GM18517 (cell line): Measurements from ENCODE around the gene PITPNC1.
"Not testable (repeated sequence)": the region's sequence is repeated elsewhere in the genome, so short reads cannot be mapped to it uniquely, and the experiment has no call there.

Source experiments
- ATAC-seq: cut with Tn5 transposase; IDR thresholded peaks from one replicate; pipeline ENCODE4 v1.9.1; 2021; ENCODE audit warnings: mild to moderate bottlenecking, moderate library complexity; ENCODE audit not compliant: unreplicated experiment

PITPNC1 gene

DNA sequence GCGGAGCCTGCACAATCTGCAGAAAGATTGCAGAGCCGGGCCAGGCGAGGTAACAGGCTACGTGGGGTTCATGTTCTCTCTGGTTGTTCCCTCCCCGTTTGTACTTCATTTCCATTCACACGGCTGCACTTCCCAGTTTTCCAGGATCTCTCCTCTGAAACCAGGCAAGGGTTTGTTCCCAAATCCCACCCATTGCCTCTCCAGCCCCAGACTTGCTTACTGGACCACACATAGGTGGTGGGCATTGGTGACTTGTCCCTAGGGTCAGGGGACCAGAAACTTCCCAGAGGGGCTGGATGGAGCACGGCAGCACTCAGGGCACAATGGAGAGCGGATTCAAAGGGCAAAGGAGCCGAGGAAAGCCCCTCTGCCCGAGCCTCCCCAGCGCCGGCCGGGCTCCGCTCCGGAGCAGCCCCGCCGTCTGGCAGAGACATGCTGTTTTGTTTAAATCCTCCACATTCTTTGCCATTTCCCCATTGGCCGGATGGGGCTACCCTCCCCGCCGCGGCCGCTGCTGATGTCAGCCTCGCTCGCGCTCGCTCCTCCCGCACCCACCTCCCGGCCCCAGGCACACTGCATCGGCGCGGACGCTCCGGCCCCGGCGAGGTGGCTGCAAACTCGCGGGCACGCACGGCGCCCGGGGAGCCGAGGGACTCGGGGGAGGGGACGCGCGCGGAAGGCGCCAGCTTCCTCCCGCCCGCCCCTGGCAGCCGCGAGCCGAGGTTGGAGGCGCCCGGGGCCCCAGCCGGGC lies at the start of gene PITPNC1:
PITPNC1 (plus strand) TSS at position 545 of the 751 bp plus-strand sequence.
- ATAC-seq, result peak; percentile 68

DNA sequence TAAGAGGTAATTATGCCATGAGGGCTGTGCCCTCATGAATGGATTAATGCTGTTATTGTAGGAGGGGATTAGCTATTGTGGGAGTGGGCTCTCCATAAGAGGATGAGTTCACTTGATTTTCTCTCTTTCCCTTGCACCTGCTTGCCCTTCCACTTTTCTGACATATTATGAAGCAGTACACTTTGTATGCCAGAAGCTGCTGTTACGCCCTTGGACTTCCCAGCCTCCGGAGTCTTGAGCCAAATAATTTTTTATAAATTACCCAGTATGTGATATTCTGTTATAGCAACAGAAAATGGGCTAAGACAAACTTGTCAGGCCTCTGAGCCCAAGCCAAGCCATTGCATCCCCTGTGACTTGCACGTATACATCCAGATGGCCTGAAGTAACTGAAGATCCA lies 49.1 kb upstream of the PITPNC1 start:
- ATAC-seq, result no peak

DNA sequence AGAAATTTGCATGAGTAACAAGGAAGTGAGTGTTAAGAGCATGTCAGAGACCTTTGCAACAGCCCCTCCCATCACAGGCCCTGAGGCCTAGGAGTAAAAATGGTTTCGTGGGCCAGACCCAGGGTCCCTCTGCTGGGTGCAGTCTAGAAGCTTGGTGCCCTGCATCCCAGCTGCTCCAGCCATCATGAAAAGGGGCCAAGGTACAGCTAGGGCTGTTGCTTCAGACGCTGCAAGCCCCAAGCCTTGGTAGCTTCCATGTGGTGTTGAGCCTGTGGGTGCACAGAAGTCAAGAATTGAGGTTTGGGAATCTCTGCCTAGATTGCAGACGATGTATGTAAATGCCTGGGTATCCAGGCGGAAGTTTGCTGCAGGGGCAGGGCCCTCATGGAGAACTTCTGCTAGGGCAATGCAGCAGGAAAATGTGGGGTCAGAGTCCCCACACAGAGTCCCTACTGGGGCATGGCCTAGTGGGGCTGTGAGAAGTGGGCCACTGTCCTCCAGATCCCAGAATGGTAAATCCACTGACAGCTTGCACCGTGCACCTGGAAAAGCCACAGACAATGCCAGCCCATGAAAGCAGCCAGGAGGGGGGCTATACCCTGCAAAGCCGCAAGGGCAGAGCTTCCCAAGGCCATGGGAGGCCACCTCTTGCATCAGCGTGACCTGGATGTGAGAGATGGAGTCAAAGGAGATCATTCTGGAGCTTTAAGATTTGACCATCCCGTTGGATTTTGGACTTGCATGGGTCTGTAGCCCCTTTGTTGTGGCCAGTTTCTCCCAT lies 45.5 kb upstream of the PITPNC1 start:
- not testable (repeated sequence) for ATAC-seq

DNA sequence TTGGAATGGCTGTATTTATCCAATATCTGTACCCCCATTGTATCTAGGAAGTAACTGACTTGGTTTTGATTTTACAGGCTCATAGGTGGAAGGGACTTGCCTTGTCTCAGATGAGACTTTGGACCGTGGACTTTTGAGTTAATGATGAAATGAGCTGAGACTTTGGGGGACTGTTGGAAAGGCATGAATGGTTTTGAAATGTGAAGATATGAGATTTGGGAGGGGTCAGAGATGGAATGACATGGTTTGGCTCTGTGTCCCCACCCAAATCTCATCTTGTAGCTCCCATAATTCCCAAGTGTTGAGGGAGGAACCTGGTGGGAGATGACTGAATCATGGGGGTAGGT lies 44.9 kb upstream of the PITPNC1 start:
- not testable (repeated sequence) for ATAC-seq

DNA sequence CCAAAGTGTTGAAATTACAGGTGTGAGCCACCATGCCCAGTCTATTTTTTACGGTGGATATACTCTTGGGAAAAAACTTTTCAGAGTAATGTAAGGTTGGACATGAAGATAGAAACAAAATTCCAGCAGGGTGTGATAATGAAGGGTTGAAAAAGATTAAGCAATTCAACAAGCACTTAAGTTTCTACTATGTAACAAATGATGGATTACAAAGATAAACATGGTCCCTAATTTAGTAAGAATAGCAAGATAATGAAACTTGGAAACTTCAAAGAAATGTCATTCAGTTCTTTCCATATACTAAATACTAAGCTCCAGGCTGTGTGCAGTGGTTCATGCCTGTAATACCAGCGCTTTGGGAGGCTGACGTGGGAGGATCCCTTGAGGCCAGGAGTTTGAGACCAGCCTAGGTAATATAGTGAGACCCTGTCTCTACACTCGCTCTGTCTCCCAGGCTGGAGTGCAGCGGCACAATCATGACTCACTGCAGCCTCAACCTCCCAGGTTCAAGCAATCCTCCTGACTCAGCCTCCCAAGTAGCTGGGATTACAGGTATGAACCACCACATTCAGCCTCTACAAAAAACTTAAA lies 41.7 kb upstream of the PITPNC1 start:
- ATAC-seq, result no peak

DNA sequence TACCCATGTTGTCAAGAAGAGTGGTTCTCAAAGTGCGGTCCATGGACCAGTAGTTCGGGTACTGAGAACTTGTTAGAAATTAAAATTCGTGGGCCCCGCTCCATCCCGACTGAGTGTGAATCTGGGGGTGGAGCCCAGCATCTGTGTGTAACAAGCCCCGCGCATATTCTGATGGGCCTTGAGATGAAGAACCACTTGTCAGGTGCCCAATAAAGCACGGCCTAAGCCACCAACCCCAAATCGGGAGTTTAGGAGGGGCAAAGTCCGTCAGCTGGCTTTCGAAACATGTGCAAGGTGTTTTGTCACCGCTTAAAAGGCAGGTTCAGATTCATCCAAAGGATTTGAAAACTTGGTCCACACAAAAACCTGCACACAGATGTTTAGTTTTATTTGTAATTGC lies 40.2 kb upstream of the PITPNC1 start:
- no peak for ATAC-seq

DNA sequence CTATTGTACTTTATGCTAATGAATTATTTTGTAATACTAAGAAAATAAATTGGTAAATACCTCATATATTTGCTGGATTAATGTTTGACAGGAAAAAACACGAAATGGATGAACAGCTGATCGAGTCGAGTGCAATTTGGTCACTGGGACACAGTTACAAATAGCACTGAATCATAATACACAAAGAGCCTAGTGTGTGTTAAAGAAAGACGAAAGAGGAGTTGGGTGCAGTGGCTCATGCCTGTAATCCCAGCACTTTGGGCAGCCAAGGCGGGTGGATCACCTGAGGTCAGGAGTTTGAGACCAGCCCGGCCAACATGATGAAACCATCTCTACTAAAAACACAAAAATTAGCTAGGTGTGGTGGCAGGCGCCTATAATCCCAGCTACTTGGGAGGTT lies 38.7 kb upstream of the PITPNC1 start:
- ATAC-seq, result not testable (repeated sequence)

DNA sequence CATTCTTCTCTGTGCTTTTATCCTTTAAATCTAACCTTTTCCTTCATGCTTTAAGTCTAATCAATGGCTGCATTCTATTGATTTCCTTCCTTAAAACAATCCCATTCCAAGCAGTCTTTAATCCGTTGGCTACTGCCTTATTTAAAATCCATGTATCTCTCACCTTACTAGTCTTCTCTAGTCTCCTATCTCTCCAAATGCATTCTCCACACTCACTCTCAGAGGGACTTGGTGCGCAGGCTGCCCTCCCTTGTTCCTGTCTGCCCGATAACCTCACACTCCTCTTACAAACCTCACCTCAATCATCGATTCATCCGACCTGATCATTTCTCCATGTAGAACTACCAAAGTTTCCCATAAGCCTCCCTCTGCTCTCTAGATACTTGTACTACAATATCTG lies 33.8 kb upstream of the PITPNC1 start:
- no peak for ATAC-seq

DNA sequence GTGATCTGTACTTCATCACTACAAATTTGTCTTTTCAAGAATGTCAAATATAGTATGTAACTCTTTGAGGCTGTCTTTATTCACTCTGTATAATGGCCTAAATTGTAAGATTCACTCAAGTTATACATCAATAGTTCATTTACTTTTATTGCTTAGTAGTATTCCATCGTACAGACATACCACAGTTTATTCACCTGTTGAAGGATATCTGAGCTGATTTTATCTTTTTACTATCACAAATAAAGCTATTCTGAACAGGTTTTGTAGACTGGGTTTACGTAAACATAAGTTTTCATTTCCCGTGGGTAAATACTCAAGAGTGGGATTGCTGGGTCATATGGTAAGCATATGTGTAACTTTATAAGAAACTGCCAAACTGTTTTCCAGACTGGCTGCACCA lies 29.3 kb upstream of the PITPNC1 start:
- ATAC-seq, result no peak

DNA sequence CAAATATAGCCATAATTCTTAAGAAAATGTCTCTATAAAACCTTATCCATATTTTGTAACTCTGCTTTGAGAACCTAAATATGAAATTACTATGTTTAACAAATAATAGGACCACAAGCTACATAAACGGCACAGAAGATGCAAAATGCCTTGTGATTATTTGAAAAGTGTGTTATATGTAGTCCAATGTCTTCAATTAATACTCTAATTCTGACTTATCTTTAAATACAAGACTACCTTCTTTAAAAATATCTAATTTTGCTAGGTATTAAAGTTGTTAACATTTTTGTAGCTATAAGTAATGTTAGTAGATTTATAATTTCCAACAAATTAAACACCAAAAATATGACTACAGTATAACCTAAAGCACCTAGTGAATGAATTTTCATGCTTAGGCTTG lies 27.7 kb upstream of the PITPNC1 start:
- no peak for ATAC-seq

DNA sequence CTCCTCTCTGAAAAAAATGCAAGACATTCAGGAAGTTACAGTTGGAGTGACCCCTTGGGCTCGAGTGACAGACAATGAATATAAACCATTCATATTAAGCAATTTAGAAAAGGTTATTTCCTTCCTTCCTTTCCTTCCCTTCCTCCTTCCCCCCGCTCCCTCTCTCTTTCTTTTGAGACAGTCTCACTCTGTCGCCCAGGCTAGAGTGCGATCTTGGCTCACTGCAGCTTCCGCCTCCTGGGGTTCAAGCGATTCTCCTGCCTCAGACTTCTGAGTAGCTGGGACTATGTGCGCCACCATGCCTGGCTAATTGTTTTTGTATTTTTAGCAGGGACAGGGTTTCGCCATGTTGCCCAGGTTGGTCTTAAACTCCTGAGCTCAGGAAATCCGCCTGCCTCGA lies 23.9 kb upstream of the PITPNC1 start:
- ATAC-seq, result no peak

DNA sequence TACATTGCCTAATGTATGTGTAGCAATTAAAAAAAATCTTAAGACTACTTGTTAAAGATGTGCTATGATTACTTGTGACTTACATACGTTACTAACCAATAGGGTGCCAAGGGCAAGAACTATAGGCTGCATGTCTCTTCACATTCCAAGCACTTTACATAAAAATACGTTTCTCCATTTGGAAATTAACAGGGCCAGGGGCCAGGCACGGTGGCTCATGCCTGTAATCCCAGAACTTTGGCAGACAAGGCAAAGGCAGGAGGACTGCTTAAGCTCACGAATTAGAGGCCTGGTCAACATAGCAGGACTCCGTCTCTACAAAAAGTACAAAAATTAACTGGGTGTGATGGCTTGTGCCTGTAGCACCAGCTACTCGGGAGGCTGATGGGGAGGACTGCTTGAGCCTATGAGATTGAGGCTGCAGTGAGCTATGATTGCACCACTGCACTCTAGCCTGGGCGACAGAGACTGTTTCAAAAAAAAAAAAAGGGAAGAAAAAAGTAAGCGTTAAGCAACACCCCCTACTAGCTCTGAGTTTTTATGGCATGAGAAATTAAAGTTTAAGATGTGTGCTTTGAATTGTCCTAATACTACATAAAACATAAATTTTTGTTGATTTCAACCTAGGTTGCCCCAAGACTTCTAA lies 23.0 kb upstream of the PITPNC1 start:
- ATAC-seq, result no peak

DNA sequence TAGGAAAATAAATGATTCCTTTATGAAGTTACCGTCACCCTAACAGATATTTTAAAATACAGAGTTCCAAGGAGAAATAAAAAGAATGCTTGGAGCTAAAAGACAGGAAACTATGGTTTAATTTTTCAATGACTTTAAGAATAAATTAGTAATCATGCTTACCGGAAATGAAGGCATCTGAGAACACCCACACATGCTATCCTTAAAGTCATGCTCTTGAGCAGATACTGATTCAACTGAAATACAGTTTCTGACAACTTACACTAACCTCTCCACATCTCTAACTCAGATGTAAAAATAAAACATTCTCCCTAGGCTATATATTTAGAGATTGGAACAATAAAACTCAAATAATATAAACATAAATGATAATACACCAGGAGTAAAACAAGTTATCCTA lies 18.5 kb upstream of the PITPNC1 start:
- no peak for ATAC-seq

DNA sequence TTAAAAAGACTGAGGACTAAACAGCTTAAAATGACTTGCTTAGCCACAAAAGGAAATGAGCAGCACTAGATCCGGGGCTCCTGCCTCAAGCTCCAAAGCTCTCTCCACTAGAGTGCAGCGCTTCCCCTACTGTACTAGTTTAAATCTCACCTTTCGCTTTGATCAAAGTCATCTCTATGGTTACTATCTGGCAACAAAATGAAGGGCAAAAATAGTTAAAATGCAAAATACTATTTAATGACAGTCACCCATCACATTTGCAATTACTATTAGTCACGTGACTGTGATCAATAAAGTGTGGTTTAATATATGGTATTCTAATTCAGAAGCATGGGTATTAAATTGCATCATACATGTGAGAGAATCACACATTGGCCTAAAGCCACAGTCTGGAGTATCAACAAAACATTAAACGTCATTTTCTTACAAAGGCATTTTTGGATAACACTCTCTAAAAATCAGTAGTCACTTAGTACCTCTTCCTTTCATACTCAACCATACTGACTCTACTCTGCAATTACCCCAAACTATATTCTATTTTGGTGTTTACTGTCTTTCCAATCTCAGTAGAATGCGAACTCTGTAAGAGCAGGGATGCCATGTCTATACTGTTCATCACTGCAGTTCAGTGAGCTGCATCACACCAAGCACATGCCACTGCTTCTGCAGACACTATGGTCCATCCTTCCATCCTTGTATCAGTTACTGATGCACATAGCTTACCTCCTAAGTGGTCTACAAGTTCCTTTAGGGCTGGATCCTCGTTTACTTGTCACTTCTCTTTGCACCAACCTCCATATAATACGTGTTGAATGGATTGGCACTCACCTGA lies 16.9 kb upstream of the PITPNC1 start:
- ATAC-seq, result no peak

DNA sequence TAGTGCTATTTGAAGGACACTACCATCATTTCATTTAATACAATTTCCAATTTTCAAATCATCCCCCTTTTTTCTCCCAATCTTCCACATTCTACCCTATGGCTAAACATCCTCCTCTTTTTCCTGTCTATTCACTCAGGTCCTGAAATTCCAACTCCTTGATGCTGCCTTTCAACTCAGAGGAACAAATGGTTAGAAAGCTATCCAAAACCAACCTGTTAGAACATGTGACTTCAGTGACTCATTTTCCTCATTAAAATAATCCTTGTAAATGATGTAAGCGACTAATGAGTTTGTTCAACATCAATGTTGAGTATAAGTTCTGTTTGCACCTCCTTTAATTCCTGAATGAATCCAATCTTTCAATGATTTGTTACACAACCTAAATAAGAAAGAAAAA lies 16.2 kb upstream of the PITPNC1 start:
- ATAC-seq, result no peak

DNA sequence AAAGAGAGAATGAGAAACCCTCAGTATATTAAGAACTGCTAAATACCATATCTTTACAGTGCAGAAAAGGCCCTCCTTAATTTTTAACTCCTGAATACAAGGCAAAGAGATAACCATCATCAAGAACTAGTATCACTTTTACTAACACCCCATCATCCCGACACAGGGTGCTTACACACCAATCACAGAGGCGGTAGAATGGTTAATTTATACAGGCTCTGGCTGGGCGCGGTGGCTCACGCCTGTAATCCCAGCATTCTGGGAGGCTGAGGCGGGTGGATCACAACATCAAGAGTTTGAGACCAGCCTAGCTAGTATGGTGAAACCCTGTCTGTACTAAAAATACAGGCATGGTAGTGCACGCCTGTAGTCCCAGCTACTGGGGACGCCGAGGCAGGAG lies 14.9 kb upstream of the PITPNC1 start:
- ATAC-seq, result no peak

DNA sequence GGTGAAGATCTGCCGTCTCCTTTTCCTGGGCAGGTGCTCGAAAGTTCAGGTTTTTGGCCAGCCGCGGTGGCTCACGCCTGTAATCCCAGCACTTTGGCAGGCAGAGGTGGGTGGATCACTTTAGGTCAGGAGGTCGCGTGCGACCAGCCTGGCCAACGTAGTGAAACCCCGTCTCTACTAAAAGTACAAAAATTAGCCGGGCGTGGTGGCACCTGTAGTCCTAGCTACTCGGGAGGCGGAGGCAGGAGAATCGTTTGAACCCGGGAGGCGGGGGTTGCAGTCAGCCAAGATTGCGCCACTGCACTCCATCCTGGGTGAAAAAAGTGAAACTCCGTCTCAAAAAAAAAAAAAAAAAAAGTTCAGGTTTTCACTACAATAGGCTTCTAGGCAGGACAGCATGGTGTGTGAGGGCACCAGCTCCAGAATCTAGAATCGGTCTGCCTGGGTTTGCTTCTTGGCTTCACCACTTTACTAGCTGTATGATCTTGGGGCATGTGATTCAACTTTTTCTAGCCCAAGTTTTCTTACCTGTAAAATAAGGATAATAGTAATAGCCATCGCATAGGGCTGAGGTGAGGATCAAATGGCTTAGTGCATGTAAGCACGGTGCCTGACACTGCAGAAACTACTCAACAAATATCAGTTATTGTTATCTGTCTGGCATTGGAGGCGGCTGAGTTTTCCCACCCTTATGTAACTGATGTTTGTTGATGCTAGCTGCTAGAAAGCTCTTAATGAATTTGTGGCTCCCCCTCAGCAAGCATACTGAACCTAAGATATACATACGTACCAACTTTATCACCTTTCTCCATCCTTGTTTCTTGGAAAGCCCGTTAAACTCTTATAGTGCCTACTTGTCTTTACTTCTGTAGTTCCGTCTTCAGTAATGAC lies 12.0 kb upstream of the PITPNC1 start:
- no peak for ATAC-seq

DNA sequence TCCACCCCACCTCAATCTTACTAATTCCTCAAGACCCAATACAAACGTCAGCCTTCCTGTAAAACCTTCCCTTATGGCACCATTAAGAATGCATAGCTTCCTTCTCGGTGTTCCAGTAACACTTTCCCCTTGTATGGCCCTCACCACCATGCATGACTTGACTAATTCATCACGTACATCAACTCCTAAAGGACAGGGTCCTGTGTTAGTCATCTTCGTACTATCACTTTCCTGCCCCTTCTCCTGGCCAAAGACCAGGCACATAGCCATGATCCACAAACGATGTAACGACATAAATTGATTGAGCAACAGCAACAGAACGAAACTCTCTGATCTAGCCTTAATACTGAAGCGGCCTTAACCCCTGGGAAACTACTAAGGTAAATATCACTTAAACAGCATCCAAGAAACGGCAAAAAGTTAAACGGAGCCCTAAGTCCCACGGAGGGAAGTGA lies 11.3 kb upstream of the PITPNC1 start:
- peak; percentile 9 for ATAC-seq
